Keratinocyte (primary cell): ENCODE results near the gene RASL12. TPM values are rescaled to one million over a fixed set of nuclear protein-coding genes. Genes with fewer than 3 reads are reported as not detected.

Experiments
- DNase-seq: peaks from one replicate; pipeline ENCODE4 v3.0.0-alpha.2; 2011; ENCODE audit warnings: low read depth, missing footprints, low spot score
- FAIRE-seq: peaks from 2 replicates; lab custom pipeline; 2011; peaks lifted over from hg19 to GRCh38; lab: Jason Lieb, UNC
- H2AFZ ChIP-seq: 2 replicates; pipeline ENCODE4 v1.6.0; 2012; ENCODE audit warnings: low read length, control low read depth, inconsistent platforms; ENCODE audit not compliant: control insufficient read depth
- H3K27ac ChIP-seq: 2 replicates; pipeline ENCODE4 v1.5.1; 2011; ENCODE audit warnings: low read length; ENCODE audit not compliant: control insufficient read depth, insufficient read depth
- H3K27me3 ChIP-seq: 3 replicates; pipeline ENCODE4 v1.6.0; 2011; ENCODE audit warnings: low read length; ENCODE audit not compliant: control insufficient read depth, insufficient read depth; ENCODE audit errors: extremely low read depth
- H3K36me3 ChIP-seq, 2 experiments: 2 replicates in 1 of 2; 3 replicates in 1 of 2; pipeline ENCODE4 v1.5.1; 2011; ENCODE audit warnings: low read length in 2 of 2, mild to moderate bottlenecking in 1 of 2; ENCODE audit not compliant: control insufficient read depth in 2 of 2, insufficient read depth in 2 of 2; ENCODE audit errors: extremely low read depth in 1 of 2
- H3K4me1 ChIP-seq: 3 replicates; pipeline ENCODE4 v1.5.1; 2011; ENCODE audit warnings: low read length; ENCODE audit not compliant: control insufficient read depth, insufficient read depth; ENCODE audit errors: extremely low read depth
- H3K4me2 ChIP-seq: 3 replicates; pipeline ENCODE4 v1.6.0; 2011; ENCODE audit warnings: low read depth, low read length; ENCODE audit not compliant: control insufficient read depth, insufficient read depth; ENCODE audit errors: extremely low read depth
- H3K4me3 ChIP-seq, 3 experiments: fragments of 200-600 bp in 1 of 3; sonication (generic) in 1 of 3; 2 replicates in 2 of 3; 3 replicates in 1 of 3; pipeline ENCODE4 v1.5.1; 2011 to 2016; ENCODE audit warnings: low read length in 3 of 3, mild to moderate bottlenecking in 3 of 3, control low read depth in 2 of 3, inconsistent platforms in 1 of 3, low read depth in 1 of 3, mixed read lengths in 1 of 3, mixed run types in 1 of 3, moderate library complexity in 1 of 3; ENCODE audit not compliant: control insufficient read depth in 2 of 3, insufficient read depth in 2 of 3; ENCODE audit errors: extremely low read depth in 1 of 3
- H3K79me2 ChIP-seq: 2 replicates; pipeline ENCODE4 v1.6.0; 2012; ENCODE audit warnings: low read length; ENCODE audit not compliant: control insufficient read depth, insufficient read depth
- H3K9ac ChIP-seq: 3 replicates; pipeline ENCODE4 v1.6.0; 2011; ENCODE audit warnings: low read length; ENCODE audit not compliant: control insufficient read depth, insufficient read depth; ENCODE audit errors: extremely low read depth
- H3K9me1 ChIP-seq: 3 replicates; pipeline ENCODE4 v1.6.0; 2011; ENCODE audit warnings: low read length; ENCODE audit not compliant: control insufficient read depth, insufficient read depth; ENCODE audit errors: extremely low read depth
- H3K9me3 ChIP-seq: 2 replicates; pipeline ENCODE4 v1.5.1; 2012; ENCODE audit warnings: low read depth, low read length; ENCODE audit not compliant: control insufficient read depth
- H4K20me1 ChIP-seq: 3 replicates; pipeline ENCODE4 v1.6.0; 2011; ENCODE audit warnings: low read length; ENCODE audit not compliant: control insufficient read depth, insufficient read depth; ENCODE audit errors: extremely low read depth
- EZH2 ChIP-seq: IDR thresholded peaks from one replicate; pipeline ENCODE4 v1.6.1; 2012; ENCODE audit warnings: inconsistent platforms, mild to moderate bottlenecking, low read length, moderate library complexity
- dilution Hi-C: fragments of 300-500 bp; cut with MboI; formaldehyde crosslinking; loops from one replicate; pipeline ENCODE4 v1.7.0; 2020; ENCODE audit warnings: low sequenced_read_pairs; ENCODE audit not compliant: extremely low pct_ligation_motif_present
- polyA plus RNA-seq, 5 experiments: library from polyadenylated mRNA; depleted of rRNA in 3 of 5; stranded (reverse) in 3 of 5; stranded (forward) in 1 of 5; unstranded in 1 of 5; fragments of >200 nt; gene quantifications; 1 replicate in 1 of 5; 2 replicates in 3 of 5; 3 replicates in 1 of 5; pipeline versions ENCODE4 v1.2.1 to v1.2.3, GENCODE V29; 2011 to 2012; ENCODE audit warnings: missing spikeins in 2 of 5, low read depth in 1 of 5, low replicate concordance in 1 of 5
- TF ChIP-seq, protein P1 (sequence below), 3 experiments: IDR thresholded peaks in 1 of 3; conservative IDR thresholded peaks in 1 of 3; optimal IDR thresholded peaks in 1 of 3; 2 replicates in 2 of 3; 3 replicates in 1 of 3; pipeline versions ENCODE3 to v1.5.1; 2011; ENCODE audit warnings: low read length in 3 of 3, mild to moderate bottlenecking in 3 of 3, moderate library complexity in 2 of 3, control low read depth in 1 of 3, inconsistent platforms in 1 of 3; ENCODE audit not compliant: insufficient read depth in 2 of 3; ENCODE audit errors: extremely low read depth in 1 of 3

The RASL12 gene
- polyA plus RNA-seq, 1 donor (not counting 4 experiments of a cell fraction or from before 2014, with no cell fraction given), result not detected

DNA sequence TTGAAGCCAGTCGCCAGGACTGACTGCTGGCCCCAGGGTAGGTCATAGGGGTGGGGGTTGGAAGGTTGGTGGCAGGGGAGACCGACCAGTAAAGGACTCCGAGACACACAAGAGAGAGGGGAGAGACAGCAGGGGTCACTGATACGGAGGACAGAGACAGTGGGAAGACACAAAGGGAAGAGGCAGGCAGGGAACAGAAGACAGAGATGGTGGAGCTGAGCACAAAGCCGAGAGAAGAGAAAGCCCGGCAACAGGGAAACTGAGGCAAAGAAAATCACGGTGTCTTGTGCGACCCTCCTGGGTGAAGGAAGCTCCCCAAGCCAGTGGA is 510 bp downstream of the RASL12 start:
- H3K4me2 ChIP-seq, result no peak overlapping the region
- dilution Hi-C loops, result no loop called here
- peaks cover 35% of the 10 kb centered on the region for H3K27me3 ChIP-seq
- H3K4me1 ChIP-seq, result no peaks in the 10 kb centered on the region
- no peak overlapping the region for H3K27ac ChIP-seq
- H3K79me2 ChIP-seq, result no peaks in the 10 kb centered on the region
- no peaks in the 10 kb centered on the region for H3K9me1 ChIP-seq
- no peak for FAIRE-seq
- TF ChIP-seq, protein P1, sequence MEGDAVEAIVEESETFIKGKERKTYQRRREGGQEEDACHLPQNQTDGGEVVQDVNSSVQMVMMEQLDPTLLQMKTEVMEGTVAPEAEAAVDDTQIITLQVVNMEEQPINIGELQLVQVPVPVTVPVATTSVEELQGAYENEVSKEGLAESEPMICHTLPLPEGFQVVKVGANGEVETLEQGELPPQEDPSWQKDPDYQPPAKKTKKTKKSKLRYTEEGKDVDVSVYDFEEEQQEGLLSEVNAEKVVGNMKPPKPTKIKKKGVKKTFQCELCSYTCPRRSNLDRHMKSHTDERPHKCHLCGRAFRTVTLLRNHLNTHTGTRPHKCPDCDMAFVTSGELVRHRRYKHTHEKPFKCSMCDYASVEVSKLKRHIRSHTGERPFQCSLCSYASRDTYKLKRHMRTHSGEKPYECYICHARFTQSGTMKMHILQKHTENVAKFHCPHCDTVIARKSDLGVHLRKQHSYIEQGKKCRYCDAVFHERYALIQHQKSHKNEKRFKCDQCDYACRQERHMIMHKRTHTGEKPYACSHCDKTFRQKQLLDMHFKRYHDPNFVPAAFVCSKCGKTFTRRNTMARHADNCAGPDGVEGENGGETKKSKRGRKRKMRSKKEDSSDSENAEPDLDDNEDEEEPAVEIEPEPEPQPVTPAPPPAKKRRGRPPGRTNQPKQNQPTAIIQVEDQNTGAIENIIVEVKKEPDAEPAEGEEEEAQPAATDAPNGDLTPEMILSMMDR (optimal IDR thresholded peaks at IDR 0.05 in 1 of 3, IDR thresholded peaks at IDR 0.05 in 1 of 3, conservative IDR thresholded peaks at IDR 0.05 in 1 of 3; ENCODE audit: extremely low read depth in 1 of 3, insufficient read depth in 2 of 3, low read length in 3 of 3), result no peak
- TF ChIP-seq EZH2, result no peak
- no peak overlapping the region for H3K4me3 ChIP-seq
- H3K9me3 ChIP-seq, result no peaks in the 10 kb centered on the region
- H4K20me1 ChIP-seq, result no peaks in the 10 kb centered on the region
- no peaks in the 10 kb centered on the region for H3K36me3 ChIP-seq
- no peak overlapping the region for H2AFZ ChIP-seq
- H3K9ac ChIP-seq, result no peak overlapping the region
- no peak for DNase-seq

DNA sequence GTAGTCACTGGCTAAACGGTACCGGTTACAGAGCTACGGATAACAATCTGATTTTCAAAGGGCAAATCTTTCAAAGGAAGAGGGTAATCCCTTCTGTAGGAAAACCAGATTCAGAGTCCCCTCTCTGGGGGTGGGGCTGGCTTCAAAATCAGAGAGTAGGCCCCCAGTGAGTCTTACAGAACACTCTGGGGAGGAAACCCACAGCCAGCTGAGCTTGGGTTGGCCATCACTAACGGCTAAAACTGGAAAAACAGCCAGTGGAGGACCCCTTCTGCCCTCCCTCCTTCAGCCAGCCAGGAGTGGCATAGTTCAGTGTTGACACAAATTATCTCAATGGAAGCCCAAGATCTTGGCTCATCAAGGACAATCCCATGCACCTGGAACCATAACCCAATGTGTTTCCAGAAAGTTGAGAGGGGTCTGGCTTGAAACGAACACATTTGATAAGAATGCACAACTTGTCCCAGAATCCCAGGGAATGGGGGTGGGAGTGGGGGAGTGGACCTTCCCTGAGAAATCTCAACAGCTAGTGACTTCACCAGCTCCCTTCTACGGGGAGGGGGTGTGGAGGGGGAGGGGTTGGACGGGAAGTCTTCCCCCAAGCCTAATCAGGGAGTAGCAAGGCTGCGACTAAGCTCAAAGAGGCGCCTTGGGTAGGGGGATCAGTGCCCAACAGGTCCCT is 1.0 kb downstream of the RASL12 start:
- Histone ChIP-seq H3K4me3 (no peak overlapping the region), H4K20me1 (no peaks in the 10 kb centered on the region), H3K36me3 (no peaks in the 10 kb centered on the region), H3K27me3 (peaks cover 35% of the 10 kb centered on the region), H3K9ac (no peak overlapping the region), H3K79me2 (no peaks in the 10 kb centered on the region), H2AFZ (no peak overlapping the region), H3K4me2 (no peak overlapping the region), H3K27ac (no peak overlapping the region), H3K9me1 (no peaks in the 10 kb centered on the region), H3K4me1 (no peaks in the 10 kb centered on the region), H3K9me3 (no peaks in the 10 kb centered on the region)
- TF ChIP-seq, protein P1 (optimal IDR thresholded peaks at IDR 0.05 in 1 of 3, IDR thresholded peaks at IDR 0.05 in 1 of 3, conservative IDR thresholded peaks at IDR 0.05 in 1 of 3; ENCODE audit: extremely low read depth in 1 of 3, insufficient read depth in 2 of 3, low read length in 3 of 3), result no peak
- TF ChIP-seq EZH2, result no peak
- DNase-seq (no peak), FAIRE-seq (no peak)
- dilution Hi-C loops, result no loop called here
